GM19372 (cell line): ENCODE data around the gene DVL1.

Experiments
- ATAC-seq: cut with Tn5 transposase; IDR thresholded peaks from one replicate; pipeline ENCODE4 v1.9.1; 2021; ENCODE audit warnings: mild to moderate bottlenecking, low read depth, moderate library complexity; ENCODE audit not compliant: unreplicated experiment

The DVL1 gene

GRCh38 chr1:1356796-1357401 is 7.7 kb upstream of the DVL1 start:
- no peak for ATAC-seq

DNA sequence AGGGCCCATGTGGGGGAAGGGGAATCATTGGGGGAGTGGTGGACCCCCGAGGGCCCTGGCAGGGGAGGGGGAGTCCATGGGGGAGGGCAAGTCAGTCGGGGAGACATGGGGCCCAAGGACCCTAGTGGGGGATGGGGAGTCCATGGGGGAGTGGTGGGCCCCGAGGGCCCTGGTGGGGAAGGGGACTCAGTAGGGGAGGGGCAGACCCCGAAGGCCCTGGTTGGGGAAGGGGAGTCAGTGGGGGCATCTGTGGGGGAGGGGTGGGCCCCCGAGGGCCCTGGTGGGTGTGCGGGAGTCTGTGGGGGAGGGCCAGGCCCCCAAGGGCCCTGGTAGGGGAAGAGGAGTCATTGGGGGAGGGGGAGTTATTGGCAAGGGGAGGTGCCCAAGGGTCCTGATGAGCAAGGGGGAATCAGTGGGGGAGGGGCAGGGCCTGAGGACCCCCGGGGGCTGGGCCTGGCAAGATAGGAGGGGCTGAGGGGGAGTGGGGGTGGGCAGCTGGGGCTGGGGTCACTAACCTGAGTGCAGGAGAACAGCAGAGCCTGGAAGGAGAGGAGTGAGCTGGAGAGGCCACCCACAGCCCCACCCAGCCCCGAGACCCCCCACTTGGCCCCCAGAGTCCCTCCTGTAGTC is 7.1 kb upstream of the DVL1 start:
- ATAC-seq, result no peak

DNA sequence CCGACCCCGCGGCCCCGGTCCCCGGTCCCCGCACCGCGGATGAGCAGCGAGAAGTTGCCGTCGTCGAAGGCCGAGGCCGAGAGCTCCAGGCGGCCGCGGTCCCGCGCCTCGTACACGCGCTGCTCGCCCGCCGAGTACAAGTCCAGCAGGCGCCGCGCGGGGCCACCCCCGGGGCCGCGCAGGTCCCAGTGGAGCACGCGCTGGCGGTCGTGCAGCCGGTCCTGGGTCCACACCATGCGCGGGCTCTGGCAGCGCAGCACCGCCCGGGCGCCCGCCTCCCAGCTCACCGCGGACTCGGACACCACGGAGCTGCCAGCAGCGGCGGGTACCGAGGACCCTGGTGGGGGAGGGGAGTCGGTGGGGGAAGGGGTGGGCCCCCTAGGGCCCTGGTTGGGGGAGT is 6.2 kb upstream of the DVL1 start:
- no peak for ATAC-seq

GRCh38 chr1:1354271-1355247 is 5.3 kb upstream of the DVL1 start:
- no peak for ATAC-seq

GRCh38 chr1:1353389-1354151 is 4.4 kb upstream of the DVL1 start:
- ATAC-seq, result no peak

DNA sequence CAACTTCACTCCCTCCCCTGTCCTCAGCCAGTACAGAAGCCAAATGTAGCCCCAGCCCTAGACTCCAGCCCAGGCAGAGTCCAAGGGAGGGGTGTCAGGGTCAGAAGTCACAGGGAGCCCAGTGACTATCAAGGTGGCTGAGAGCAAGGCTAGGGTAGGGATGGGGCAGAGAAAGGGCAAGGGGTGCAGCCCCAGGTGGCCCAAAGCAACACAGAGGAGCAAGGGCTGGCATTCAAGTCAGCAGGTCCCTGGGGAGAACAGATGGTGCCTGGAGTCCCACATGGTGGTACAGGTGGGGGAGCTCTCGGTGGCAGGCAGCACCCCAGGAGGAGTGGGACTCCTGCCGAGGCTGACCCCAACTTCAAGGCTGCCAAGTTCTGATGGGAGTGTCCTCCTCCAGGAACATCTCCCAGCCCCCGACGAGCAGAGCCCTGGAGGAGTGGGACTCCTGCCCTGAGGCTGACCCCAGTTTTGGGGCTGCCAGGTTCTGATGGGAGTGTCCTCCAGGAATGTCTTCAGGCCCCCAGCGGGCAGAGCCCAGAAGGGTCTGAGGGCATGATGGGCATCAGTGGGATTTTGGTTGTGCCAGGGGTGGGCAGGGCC is 3.7 kb upstream of the DVL1 start:
- ATAC-seq, result no peak

DNA sequence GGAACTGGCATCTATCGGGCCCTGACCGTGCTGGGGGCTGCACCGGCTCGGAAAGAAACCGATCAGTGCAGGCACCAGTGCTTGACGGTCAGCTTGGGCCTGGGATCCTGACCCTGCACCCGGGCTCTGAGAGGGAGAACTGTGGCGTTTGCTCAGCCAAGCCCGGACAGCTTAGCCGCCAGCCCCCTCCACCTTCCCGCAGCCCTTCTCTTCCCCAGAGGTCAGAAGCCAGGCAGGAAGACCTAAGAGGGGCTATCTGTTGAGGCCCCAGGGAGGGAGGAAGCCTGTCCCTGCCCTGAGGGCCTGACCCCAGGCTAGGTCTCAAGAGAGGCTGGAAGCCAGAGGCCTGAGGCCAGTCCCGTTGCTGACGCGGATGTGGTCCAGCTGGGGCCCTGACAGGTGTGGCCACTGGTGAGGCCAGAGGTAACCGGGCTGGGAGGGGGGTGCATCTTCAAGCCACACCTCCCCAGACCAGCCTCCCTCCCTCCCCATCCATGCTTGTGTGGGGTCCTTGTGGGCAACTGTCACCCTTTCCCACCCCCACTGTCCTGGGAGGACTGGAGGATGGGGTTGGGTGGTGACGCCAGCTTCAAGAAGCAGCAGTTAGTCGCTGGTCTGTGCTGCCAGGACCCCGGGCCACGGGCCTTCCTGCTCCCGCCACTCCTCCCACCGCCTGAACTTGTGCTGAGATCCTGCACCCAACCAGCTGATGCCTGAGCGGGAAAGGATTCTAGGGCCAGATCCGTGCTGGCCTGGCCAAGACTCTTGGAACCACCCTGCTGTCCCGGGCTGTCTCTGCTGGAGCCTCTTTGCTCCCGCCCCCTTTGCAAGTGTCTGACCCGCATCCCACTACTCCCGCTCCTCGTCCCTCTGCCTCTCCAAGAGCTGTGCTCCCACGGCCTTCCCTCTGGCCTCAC is 2.6 kb upstream of the DVL1 start:
- ATAC-seq, result no peak

DNA sequence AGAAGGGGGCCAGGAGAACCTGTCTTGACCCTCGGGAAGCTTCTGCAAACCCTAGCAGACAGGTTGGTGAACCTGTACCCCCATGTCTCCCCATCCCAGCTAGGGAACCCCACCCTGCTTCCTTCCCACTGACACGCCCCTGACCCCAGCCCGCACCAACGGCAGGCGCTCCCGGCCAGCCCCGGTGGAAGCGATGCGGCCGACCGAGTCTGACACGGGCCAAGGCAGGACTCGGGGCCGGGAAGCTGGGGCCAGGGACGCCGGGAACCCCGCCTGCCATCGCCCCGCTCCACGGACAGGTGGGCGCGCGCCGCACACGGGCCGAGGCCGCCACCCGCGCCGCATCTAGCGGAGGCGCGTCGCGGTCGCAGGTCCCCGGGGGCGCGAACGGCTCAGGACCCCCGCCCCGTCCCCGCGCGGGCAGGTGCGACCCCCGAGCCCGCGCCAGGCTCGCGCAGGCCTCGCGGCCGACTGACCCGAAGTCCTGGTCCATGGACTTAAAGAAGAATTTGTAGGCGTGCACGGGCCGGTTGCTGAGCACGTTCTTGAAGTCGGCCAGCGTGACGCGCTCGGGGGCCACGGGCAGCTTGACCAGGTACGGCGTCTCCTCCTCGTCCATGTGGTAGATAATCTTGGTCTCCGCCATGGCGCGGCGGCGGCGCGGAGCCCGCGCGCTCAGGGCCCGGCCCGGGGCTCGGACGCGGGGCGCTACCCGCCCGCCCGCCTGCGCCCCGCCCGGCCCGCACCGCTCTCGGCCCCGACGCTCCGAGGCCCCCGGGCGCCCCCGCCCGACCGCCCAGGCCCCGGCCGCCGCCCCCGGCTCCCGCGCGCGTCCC is 580 bp downstream of the DVL1 start:
- ATAC-seq, result no peak

GRCh38 chr1:1347663-1348419 is 1.4 kb downstream of the DVL1 start:
- ATAC-seq, result no peak

DNA sequence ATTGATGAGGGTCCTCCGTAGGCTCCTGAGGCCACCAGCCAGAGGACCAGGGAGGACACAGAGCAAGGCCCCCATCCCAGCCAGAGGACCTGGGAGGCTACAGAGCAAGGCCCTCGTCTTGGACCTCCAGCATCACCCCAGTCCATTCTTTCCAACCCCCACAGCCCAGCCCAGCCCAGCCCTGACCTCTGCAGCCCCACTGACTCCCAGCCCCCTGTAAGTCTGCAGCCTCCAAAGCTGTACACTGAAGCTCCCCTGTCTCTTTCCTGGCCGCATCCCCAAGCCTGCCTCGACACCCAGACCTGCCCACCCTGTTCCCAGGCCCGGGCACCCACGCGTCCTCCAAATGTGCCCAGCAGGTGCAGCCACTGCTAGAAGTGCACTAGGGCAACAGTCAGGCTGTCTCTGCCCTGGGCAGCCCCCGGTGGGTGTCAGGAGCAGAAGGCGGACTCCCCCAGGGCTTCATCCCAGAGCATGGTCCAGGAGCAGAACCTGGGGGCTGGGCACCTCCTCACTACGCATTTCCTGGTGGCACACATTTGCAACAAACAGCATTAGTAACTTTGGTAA is 2.1 kb downstream of the DVL1 start:
- no peak for ATAC-seq

DNA sequence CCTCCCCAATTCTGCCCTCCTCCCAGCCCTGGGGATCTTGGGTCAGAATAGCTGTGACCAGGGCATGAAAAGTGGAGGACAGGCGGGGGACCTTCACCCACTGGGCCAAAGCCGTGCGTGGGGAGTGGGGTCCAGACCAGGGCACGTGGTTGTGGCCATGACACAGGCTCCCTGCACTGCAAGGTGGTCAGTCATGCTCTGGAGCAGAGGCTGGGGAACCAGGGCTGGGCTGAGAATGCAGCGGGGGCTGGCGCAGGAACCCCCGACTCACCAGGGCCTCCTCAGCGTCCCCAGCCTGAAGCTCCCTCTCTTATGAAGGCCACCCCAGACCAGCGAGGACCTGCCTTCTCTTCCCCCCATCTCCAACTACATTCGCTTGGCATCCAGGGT is 2.7 kb downstream of the DVL1 start:
- no peak for ATAC-seq

DNA sequence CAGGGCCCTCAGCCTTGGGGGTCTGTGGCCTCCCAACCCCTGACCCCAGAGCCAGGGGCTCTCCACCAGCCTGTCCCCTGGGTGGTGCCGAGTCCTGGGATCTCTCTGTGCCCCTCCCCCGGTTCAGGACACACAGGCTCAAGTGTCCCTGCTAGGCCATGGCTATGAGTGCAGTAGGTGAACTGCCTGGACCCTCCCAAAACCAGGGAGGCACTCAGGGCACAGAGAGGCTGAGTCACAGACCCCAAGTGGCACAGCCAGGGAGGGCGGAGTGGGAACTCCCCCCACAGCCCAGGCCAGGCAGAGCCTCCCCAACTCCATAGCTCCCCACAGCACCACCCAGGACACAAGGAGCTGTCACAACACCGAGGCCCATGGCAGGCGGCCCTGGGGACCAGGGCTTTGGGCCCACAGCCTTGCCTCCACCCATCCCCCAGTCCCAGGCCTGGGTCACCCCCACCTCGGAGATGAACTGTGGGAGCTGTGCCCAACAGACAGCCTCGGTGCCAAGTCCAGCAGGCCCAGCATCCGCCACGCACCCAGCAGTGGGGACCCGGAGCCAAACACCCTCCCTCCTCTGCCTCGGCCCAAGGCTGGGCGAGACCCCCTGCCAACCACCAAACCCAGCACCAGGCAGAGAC is 3.2 kb downstream of the DVL1 start:
- no peak for ATAC-seq

- ATAC-seq, result no peak
Observed at GRCh38 chr1:1345384-1345783, 3.8 kb downstream of the DVL1 start.

DNA sequence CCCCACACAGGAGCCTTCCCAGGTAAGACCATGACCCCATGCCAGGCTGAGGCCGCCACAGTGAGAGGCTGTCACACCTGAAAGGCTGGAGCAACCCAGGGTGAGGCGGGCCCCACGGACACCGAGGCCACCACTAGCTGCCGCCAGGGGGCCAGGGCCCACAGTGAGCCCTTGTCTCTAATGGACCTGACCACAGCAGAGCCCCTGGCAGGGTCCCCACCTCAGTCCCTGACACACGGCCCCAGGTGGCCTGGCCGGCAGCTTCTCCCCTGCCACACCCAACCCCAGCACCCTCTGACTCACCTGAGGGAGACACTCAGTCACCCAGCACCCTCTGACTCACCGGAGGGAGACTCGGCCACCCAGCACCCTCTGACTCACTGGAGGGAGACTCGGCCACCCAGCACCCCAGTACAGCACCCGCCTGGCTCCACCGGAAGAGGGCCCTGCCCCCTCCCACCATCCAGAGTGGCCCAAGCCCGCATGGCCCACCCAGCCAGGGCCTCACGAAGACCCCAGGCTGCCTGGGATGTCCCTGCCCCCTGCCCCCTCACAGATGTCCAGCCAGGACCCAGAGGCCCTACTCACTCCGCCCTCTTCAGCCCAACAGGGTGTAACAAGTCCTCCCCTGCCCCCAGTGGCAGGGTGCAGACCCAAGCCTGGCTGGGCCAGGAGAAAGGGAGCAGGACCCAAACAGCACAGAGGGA is 4.4 kb downstream of the DVL1 start:
- no peak for ATAC-seq

GRCh38 chr1:1343811-1344421 is 5.3 kb downstream of the DVL1 start:
- no peak for ATAC-seq

DNA sequence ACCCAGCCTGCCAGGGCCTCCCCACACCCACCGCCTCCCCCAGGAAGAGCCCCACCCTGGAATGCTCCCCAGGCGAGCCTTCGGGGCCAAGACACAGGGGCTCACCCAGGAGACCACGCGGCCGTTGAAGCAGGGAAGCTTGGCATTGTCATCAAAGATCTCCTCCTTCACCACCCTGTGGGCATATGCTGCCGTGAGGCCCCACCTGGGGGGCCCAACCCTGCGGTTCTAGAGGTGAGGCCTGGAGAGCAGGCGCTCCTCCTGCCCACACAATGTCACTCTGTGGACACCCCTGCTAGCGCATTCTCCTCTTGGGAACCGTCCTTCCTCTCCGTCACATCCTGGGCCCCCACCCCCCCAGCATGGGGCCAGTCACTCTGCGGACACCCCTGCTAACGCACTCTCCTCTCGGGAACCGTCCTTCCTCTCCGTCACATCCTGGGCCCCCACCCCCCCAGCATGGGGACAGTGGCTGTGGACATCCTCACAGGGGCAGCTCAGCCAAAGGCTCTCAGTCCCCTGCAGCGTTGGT is 6.6 kb downstream of the DVL1 start:
- no peak for ATAC-seq
